ENCODE results near the gene ZNF217.

DNA sequence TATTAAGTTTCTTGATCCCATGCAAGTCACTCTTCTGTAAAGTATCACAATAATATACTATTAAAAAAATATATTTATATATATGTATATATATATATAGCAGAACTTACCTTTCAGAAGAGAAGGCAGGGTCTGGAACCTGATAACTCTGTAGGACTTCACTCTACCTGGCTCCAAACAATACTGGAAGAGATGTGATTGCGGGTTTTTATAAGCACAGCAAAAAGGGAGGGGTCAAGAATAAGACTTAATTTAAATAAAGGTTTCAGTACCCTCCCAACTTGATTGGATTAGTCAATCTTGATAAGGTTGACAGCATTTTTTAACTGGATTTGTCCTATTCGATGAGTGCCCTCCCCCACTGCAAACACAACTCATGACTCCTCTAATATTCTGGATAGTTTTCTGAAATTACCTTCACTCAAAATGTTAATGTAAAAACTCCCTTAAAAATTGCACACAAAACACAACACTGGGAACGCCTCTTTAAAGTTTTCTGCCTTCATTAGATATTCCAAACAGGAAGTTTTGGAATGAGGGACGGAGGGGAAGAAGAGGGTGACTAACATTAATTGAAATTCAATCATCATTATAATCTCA lies 4.0 kb upstream of the ZNF217 start:
- TF ChIP-seq CTCF (conservative IDR thresholded peaks at IDR 0.05; ENCODE audit: low read length) (no peak), EZH2phosphoT487 (IDR thresholded peaks at IDR 0.05; ENCODE audit: borderline replicate concordance) (no peak)

Measured in Loucy (cell line).